NCI-H82 (cell line): ENCODE data around the gene ZNF541.

Experiments
- DNase-seq: peaks from one replicate; lab custom pipeline; 2025; lab: John Stamatoyannopoulos, UW

Gene ZNF541

DNA sequence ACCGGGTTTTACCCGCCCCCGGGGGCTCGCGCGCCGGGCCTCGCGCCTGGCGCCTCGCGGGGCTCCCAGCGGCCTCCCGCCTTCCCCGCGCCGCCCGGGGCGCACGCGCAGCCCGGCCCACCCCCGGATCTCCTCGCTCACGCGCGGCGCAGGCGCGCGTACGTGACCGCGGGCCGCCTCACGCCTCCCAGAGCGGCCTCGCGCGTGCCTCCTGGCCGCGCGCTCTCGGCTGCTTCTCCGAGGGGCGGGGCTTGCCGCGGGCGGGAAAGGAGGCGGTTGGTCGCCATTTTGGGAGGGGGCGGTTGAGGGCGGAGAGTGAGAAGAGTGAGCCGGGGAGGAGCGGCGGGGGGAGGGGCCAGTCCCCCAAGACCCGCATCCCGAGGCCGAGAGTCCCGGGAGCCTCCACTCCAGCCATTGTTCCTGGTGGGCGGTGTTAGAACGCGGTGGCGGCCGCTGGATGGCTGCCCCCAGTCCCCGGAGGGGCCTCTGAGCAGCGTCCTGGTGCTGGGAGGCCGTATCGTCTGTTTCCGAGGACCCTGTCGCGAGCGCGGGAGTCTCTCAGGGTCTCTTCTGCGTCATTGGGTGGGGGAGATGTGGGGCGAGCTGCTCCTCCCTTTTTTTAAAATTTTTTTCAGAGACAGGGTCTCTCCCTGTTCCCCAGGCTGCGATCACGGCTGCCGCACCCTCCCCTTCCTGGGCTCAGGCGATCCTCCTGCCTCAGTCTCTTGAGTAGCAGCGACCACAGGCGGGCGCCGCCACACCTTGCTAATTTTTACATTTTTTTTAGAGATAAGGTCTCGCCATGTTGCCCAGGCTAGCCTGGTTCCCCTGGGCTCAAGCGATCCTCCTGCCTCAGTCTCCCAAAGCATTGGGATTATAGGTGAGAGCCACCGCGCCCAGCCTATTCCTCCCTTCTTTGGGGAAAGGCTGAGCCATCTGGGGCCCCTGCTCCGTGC lies at the start of gene ZNF541:
Gene ZNF541, minus strand, starts transcription at position 78 of the 956 bp plus-strand sequence. CDS start 17,292 bp downstream, outside the sequence.
- DNase-seq: peak; percentile 27

DNA sequence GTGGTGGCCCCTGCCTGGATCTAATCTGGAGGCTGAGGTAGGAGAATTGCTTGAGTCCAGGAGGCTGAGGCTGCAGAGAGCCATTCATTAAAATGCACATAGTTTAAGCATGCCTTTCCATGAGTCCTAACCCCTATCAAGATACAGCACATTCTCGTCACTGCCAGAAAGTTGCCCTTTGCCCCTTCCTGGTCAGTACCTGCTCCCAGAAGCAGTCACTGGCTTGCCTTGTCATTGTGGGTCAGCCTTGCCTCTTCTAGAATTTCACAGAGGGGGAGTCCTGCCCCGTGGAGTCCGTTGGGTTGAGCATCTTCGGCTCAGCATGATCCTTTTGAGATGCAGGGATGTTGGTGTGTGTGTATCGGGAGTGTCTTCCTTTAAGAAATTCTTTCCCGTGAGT lies 46.8 kb upstream of the ZNF541 start:
- no peak for DNase-seq

DNA sequence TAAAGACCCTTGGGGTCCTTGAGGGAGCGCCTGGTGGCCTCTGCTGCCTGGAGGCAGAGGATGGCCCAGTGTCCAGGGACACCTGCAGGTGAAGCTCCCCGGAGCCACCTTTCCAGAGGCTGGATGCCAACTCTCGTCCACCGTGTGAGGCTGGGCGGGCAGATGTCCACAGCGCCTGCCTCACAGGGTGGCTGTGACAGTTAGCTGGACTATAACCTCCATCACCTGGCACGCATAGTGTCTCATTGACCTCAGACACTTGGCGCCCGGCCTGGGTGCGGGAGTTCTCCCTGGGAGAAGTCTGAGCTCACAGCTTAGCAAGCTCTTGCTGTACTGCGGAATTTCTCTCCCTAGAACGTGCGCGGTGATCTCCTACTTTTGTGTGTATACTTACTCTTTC lies 45.8 kb upstream of the ZNF541 start:
- no peak for DNase-seq

GRCh38 chr19:47615714-47616113 lies 42.8 kb upstream of the ZNF541 start:
- DNase-seq: no peak

- no peak for DNase-seq
Measured at GRCh38 chr19:47615230-47615629, 42.3 kb upstream of the ZNF541 start.

DNA sequence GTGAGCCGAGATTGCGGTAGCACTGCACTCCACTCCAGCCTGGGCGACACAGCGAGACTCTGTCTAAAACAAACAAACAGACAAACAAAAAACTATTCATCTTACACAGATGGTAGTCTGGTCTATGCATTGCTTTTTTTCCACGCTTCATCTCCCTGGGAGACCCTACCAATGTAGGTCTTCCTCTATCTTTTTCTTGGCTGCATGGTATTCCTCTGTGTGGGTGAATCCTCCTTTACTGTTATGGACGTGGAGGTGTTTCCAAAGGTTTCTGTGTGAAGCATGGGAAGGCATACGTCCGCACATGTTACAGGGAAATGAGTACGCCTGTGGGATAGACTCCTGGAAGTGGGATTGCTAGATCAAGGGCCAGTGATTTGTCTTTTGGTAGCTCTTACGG lies 41.6 kb upstream of the ZNF541 start:
- no peak for DNase-seq

GRCh38 chr19:47614021-47614295 lies 41.0 kb upstream of the ZNF541 start:
- DNase-seq: no peak

- DNase-seq: no peak
Measured at GRCh38 chr19:47613165-47614020, 40.4 kb upstream of the ZNF541 start.

DNA sequence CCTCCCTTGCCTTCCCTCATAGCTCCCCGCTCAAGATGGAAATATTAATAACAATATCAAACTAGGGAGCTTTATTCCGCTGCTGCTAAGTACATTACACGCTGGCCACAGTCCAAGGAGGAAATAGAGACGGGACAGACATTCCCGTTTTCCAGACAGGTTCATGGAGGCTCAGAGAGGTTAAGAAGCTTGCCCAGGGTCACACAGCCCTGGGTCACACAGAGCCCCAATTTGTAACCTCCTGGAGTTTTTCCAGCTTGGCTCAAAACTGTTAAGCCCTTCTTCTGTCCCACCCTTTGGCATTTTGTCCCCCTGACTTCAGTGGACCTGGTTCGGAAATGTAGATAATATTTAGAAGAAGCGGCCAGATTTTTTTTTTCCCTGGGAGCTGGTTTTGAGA lies 38.0 kb upstream of the ZNF541 start:
- DNase-seq: no peak

DNA sequence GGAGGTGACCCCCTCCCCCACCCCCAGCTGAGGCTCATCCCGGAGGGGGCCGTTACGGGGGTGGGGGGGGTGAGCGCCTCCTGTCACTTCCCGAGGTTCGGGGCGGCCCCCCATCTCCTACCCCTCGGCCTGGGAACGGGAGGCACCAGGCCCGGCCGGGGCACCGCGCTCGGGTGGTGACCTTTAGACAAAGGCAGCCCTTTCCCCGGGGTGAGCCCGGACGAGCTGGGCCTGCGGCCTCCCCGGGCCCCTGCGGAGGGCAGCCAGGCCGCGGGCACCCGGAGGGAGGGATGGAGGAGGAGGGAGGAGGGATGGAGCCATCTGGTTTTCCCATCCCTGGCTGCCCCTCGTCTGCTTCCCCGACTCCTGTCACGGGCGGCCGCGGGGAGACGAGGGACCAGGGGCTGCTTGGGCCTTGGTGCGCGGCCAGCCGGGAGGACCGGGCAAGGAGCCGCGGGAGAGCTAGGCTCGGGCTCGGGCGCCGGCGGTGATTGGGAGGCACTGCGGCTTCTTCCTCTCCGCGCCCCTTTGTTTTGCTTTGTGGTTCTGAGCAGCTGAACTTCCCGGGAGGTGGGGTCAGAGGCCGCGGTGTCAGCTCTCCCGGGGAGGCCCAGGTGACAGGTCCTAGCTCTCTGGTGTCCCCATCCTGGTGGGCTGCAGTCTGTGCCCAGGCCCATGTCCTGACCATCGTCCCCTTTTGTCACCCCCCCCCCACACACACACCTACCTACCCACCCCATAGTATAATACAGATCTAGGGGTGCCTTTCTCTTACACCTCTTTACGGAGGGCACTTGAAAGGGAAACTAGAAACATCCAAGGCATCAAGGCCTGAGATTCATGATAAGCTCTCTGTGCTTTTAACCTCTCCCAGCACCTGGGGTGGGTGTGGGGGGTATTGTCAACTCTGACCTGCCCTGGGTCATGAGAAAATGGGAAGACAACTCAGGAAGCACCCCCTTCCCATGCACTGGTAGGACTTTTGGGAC lies 37.3 kb upstream of the ZNF541 start:
- DNase-seq: peak; percentile 62

DNA sequence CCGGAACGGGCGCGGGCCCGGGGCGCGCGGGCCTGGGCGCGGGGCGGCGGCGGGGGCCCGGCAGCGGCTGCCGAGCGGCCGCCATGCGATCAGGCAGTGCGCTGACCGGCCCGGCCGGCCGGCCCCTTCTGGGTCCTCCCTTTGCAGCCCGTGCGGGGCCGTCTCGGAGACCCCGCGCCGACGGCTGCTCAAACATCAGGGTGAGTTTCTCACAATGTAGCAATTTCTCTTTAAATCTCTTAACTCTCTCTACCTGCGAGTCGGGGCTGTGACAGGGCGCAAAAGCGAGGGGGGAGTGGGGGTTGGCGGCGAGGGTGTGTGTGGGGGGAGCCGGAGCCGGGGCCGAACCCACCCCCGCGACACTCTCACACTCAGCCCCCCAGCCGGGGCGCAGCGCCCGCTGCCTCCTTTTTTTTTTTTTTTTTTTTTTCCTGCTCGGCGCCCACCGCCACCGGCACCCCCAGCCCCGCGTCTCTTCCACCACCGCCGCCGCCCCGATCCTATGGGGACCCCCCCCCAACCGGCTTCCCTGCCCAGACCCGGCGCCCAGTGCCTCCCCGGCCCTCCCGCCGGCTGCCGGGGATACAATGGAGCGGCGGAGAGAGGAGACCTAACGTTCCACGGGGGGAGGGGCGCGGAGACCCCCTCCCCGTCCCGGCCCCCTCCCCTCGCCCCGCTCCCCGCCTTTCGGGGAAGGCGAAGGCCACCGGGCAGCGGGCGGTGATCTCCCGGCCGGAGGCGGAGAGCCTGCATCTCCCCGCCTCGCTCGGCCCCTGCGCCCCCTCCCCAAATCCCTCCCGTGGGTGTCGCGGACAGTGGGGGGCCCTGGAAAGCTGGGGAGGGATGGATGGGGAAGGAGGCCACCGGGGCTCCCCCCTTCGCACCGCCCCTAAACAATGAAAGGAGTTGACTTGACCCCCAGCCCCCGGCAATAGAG lies 36.3 kb upstream of the ZNF541 start, which contains the start of gene BICRA:
Gene BICRA, plus strand, starts transcription at position 166 of the 937 bp plus-strand sequence. CDS start 64,441 bp downstream, outside the sequence.
- peak; percentile 91 for DNase-seq

- DNase-seq: peak; percentile 97
Measured at GRCh38 chr19:47608074-47608918, 35.3 kb upstream of the ZNF541 start.

- DNase-seq: no peak
Measured at GRCh38 chr19:47607564-47608073, 34.7 kb upstream of the ZNF541 start.

- DNase-seq: no peak
Measured at GRCh38 chr19:47603706-47604565, 31.0 kb upstream of the ZNF541 start.

- no peak for DNase-seq
Measured at GRCh38 chr19:47601180-47601904, 28.4 kb upstream of the ZNF541 start.

DNA sequence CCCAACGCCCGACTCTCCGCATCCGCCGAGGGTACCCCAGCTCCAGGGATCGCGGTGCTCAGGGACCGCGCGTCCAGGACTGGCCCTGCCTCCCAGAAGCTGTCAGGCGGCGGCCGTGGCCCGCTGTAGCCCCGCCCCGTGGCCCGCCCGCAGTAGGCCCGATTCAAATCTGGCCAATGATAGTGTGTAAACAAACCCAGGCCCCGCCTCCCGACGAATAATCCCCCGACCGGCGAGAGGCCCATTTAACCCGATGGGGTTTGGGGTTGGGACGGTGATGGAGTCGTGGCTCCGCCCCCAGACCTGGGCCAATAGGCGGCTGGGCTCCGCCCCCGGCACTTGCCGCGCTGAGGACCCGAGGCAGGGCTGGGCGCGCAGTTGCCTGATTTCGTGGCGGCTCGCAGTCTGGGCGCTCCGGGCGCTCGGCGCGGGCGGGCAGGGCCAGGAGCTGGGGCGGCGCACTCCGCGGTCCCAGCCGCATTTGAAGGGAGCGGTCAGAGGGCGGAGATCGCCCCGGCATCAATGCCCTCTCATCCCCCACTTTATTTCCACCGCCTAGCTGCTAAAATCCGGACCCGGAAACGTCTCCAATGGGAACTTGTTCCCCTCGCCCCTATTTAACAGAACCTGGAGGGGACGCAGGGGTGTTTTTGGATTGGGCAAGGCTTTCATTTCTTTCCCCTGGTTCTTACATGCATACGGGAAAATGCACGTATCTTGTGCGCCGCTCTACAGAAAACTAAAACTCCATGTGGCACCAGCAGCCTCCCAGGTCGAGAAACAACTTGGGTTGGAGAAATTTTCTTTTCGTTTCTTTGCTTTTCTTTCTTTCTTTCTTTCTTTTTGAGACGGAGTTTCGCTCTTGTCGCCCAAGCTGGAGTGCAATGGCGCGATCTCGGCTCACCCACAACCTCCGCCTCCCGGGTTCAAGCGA lies 27.6 kb upstream of the ZNF541 start:
- peak; percentile 100 for DNase-seq
